Activated CD8-positive, alpha-beta memory T cell treated with anti-CD3 and anti-CD28 coated beads for 4 hours (primary cell): ENCODE results near the gene CGNL1.

Source experiments
- DNase-seq, 2 donors: peaks; one replicate each; pipeline ENCODE4 v3.0.0-alpha.2; 2020; ENCODE audit warnings: low read depth in 2 of 2

CGNL1 gene

GRCh38 chr15:57352535-57353316 lies 23.6 kb upstream of the CGNL1 start:
- DNase-seq, result no peak

GRCh38 chr15:57353317-57353804 lies 22.9 kb upstream of the CGNL1 start:
- DNase-seq, result no peak

DNA sequence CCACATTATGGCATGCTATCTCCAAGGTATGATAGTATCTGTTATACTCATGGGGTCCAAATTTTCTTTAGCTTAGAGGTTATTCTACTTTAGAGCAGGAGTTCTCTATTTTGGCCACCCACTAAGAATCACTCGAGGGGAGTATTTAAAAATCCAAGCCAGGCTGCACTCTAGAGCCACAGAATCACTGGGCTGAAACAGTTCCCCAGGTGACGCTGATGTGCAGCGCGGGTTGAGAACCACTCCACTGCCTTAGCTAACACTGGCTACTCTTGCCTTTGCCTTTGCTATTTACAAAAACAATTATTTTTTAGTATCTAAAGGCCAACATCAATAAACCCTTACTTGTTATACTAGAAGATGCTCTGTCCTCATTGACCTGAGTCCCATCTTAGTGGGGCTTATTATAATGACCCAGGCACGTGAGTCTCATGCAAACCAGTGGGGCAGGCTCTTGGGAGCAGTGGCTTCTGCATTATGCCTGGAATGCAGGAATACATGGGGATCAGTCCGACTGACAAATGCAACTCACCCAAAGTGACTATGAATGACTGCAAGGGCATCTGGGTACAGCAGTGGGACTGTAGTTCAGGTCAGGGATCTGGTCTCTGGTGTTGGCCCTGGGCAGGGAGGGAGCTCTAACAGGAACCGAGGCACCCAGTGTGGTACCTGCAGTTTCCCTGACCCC lies 21.7 kb upstream of the CGNL1 start:
- no peak for DNase-seq

DNA sequence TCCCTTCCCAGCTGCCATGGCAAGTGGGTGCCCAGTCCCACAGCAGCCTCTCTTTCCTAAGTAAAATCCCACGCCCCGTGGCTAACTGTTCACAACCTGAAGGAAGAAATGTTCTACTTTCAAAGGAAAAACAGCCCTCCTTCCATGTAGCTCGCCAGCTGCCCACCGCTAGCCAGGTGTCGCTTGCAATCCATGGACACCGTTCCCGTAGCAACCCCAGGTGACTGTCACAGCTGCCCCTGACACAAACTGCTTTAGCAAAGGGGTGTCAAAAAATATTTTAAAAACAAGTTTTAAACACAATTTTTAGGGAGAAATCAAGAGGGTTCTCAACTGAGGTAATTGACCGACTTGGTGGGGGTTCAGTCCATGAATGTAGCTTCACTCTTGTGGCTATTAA lies 21.0 kb upstream of the CGNL1 start:
- DNase-seq, result no peak

DNA sequence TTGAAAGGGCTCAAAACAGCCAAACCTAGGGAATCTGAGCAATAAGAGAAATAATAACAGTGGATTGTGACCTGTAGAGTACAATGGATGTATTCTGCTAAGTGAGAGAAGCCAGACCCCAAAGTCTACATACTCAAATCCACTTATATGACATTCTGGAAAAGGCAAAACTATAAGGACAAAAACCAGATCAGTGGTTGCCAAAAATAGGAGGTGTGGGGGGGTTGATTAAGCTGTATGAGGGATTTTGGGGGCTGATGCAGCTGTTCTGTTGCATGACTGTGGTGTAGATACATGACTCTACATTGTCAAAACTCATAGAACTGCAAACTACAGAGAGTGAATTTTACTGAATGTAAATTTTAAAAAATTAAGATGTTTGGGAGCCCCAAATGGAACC lies 20.1 kb upstream of the CGNL1 start:
- no peak for DNase-seq

DNA sequence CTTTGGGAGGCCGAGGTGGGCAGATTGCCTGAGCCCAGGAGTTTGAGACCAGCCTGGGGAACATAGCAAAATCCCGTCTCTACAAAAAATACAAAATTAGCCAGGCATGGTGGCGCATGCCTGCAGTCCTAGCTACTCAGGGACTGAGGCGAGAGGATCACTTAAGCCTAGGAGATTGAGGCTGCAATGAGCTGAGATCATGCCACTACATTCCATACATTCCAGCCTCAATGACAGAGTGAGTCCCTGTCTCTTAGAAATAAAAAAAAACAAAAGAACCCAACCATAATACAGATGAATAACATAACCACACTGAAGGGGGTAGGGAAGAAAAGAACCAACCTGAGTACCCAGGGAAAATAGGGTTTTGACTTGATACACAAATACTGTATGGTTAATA lies 19.7 kb upstream of the CGNL1 start:
- DNase-seq, result no peak

DNA sequence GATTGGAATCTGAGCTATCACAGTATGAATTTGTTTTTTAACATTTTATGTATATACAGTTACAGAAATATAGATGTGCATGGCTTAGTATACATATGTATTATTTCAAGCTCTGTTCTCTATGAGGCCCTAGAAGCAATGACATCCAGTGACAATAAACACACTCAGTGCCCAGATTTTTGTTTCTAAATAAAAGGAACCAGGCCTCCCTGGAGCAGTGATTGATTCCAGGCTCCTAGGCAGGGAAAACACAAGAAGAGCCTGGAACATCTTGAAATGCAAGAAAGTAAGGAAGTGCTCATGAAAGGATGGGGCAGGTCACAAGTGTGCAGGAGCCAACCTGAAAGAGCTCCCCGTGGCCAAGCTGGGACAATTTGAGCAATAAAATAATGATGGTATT lies 18.5 kb upstream of the CGNL1 start:
- DNase-seq, result no peak

DNA sequence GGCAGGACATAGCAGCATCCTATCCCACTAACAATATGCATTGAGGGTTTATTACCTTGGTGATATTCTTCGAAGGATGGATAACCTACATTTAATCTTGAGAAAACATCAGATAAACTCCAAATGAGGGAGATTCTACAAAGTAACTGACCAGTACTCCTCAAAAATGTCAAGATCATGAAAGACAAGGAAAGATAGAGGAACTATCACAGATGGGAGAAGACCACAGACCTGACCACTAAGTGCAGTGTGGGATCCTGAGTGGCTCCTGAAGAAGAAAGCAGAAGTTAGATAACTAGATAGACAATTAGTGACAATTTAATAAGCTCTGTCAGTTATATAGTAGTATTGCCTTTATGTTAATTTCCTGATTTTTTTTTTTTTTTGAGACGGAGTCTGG lies 17.7 kb upstream of the CGNL1 start:
- DNase-seq, result no peak

DNA sequence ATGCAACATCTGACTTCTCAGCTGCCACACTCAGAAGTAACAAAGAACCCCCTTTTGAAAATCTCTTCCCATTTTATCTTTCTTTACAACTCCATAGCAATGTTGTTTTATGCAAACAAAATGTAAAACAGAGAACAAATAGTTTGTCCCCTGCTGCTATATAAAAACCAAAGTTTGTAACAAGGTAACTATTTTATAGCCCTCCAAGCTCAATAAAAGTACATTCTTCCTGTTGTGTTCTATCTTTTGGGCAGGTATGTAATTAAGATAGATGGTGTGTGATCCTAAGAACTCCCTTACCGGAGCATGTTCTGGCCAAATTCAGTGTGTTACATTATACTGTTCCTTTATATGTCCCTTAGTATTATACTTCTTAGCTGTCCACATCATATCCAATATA lies 12.6 kb upstream of the CGNL1 start:
- no peak for DNase-seq

DNA sequence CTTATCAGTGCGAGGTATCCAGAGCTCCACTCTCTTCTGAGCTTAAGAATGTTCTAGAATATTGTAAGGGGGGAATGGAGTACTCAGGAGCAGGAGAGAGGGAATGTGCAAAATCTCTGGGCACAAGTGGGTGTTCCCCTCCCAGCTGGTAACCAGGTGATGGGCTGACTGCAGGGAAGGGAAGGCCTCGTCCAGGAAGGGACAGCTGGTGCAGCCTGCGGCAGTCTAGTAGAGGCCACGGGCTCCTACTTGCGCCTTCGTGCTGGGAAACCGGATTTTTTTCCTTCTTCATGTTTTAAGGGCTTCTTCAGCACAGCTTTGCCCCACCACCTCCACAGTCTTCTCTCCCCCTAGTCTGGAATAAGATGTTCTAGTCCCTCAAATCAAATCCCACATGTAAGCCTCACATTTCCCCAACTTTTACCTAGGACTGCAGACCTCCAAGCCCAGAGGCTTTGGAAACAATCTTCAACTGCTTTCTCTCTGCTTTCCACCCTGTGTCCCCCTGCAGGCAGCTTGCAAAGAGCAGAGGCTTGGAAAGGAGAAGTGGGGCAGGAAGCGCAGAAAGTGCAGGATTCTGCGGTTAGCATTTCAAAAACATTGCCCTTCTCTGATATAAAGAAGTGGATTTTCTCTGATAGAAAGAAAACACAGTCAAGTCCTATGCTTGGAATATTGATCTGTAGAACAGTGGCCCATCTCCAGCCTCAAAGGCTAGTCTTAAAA lies 11.9 kb upstream of the CGNL1 start:
- DNase-seq, result no peak

DNA sequence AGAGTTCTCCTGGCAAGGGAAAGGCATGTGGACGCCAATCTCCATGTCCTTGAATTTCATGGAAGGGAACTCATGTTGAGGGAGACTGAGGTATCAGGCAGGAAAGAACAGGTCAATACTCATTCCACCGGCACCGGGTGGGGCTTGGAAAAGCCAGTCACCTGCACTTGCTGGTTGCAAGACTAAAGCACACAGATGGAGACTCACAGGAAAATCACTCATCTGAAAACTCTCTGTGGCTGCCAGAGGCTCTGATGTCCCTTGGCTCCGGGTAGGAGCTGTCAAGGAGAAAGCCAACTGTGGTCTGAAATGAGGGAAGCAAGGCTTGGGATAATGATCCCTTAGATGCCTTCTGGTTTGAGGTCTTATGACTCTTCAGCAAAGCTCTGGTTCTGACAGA lies 8.7 kb upstream of the CGNL1 start:
- no peak for DNase-seq

DNA sequence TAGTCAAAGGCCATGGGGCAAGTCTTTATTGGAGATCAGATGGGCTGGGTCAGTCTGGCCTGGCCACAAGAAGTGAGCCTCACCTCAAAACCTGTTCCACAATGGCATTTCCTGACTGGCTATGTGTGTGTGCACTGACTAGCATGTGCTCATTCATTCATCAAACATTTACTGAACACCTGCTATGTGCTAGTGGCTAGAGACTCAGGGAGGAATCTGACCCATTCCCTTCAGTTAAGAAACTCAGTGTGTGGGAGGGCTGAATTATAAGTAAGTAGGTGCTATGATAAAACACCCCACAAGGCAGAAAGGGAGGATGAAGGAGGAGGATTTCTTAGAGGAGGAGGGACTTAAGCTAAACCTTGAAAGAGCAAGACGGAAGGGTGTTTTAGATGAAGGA lies 5.4 kb upstream of the CGNL1 start:
- DNase-seq, result no peak

- DNase-seq, result no peak
Measured at GRCh38 chr15:57373251-57373881, 2.9 kb upstream of the CGNL1 start.

- DNase-seq, result no peak
Measured at GRCh38 chr15:57373882-57374276, 2.4 kb upstream of the CGNL1 start.

DNA sequence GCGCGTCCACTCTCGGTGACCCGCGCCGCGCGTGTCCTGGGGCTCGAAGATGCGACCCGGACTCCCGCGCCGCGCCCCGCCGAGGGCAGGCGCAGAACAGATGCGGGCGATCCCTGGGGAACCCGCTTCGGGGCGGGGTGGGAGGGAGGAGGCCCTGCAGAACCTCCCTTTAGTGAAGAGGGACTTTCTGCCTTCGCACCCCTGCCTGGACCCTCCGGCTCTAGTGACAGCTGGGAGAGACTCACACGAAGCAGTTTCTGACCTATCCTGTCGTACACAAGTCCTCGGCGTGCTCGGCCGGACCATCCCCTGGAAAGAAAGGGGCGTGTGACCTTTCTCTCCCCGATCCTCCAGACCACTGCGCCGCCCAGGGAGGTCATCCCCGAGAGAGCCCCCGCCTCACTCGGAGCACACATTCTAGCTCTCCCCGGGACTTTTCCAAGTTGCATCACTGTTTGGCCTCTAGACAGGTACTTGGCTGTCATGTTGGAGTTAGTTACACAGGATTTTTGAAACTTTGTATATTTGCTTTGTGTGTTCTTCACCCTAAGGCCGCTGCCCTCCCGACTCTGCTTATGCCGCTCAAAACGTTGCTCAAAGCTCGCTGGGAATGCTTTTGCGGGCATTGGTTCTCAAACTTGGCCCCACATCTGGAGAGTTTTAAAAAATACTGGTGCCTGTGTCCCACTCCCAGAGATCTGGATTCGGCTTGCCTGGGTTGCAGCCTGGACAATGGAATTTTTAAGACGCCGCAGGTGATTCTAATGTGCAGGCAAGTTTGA lies 582 bp downstream of the CGNL1 start:
- no peak for DNase-seq

DNA sequence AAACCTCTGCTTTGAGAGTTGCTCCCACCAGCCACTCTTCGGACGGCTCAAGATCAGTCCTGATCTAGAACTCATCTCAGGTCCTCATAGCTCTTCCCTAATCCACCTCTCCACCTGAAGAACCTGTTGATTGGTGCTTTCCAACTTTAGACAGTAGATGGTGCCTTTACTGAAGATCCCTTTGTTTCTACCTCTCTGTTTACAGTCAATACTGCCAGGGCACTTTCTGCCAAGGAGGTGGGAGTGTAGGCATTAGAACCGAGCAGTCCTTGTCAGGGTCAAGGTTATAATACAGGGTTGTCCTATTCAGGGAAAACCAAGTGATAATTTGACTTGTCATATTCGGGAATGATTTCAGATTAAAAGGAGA lies 1.2 kb downstream of the CGNL1 start:
- DNase-seq, result no peak

DNA sequence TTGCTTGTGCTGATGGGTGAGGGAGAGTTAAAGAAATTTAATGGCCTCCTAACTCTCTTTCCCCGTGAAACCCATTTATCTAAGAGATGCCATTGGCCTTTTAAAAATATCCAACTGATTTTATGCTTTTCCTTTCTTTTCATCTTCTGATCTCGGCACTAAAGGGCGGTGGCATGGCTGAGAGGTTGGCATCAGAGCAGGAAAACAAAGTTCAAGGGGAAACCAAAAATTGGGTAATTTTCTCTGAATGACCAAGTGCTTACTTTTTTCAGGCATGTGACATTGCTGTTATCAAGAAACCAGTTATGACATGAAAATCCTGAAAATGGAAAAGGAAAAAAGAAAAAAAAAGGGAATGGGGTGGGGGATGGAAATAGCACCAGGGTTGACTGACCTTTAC lies 3.2 kb downstream of the CGNL1 start:
- no peak for DNase-seq

GRCh38 chr15:57380854-57381253 lies 4.5 kb downstream of the CGNL1 start:
- no peak for DNase-seq

GRCh38 chr15:57382215-57382614 lies 5.9 kb downstream of the CGNL1 start:
- no peak for DNase-seq

- DNase-seq, result no peak
Measured at GRCh38 chr15:57382969-57383368, 6.7 kb downstream of the CGNL1 start.

DNA sequence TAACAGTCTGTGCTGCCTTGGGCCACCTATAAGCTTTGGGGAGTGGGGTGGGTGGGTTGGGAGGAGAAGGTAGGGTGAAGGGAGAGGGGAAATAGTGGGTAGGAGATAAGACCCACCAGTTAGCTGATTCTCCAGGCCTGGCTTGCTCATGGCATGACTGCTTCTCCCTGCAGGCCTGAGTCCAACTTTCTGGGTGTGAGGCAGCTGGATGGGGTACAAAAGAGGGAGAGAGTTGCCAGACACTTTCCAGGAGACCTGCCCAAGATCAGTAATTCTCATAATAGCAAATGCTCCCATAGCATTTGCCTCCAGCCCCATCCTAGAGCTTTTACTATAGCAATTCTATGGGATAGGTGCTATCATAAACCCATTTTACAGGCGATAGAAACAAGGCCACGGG lies 7.7 kb downstream of the CGNL1 start:
- no peak for DNase-seq

- no peak for DNase-seq
Measured at GRCh38 chr15:57384816-57385215, 8.5 kb downstream of the CGNL1 start.
